K562 (cell line): ENCODE data around the gene CCM2. TPM values are rescaled to one million over a fixed set of nuclear protein-coding genes. Genes with fewer than 3 reads are reported as not detected.
A peak's percentile ranks its signal among the peaks of the same experiment; 100 is the strongest.

ENCODE experiments used
- ATF7 ChIP-seq: fragments of 450-650 bp; IDR thresholded peaks from 2 replicates; pipeline ENCODE4 v1.7.1; 2014; ENCODE audit warnings: mild to moderate bottlenecking, moderate library complexity
- E2F8 ChIP-seq: fragments of 450-650 bp; IDR thresholded peaks from 2 replicates; pipeline ENCODE4 v1.7.1; 2018; ENCODE audit warnings: mild to moderate bottlenecking, low read depth; ENCODE audit not compliant: partially characterized antibody
- ETV5 ChIP-seq: sonication (generic); formaldehyde crosslinking; IDR thresholded peaks from 2 replicates; pipeline ENCODE4 v1.4.0; 2020; ENCODE audit warnings: low read depth, mild to moderate bottlenecking, missing genetic modification reagents
- NCOA1 ChIP-seq: fragments of 450-650 bp; IDR thresholded peaks from 2 replicates; pipeline ENCODE4 v1.6.1; 2016; ENCODE audit warnings: low read depth
- NFIC ChIP-seq: fragments of 450-650 bp; IDR thresholded peaks from 2 replicates; pipeline ENCODE4 v1.6.1; 2017; ENCODE audit warnings: mild to moderate bottlenecking, inconsistent platforms
- NONO ChIP-seq, 2 experiments: fragments of 200-400 bp in 1 of 2; fragments of 450-650 bp in 1 of 2; formaldehyde crosslinking in 1 of 2; IDR thresholded peaks; 2 replicates each; pipeline ENCODE4 v1.6.1; 2017; ENCODE audit warnings: low read depth in 2 of 2, mild to moderate bottlenecking in 2 of 2, moderate library complexity in 2 of 2, low read length in 1 of 2
- RBM39 ChIP-seq: fragments of 200-400 bp; formaldehyde crosslinking; optimal IDR thresholded peaks from 2 replicates; pipeline ENCODE3; 2018; ENCODE audit warnings: low read depth, low read length
- RUNX1 ChIP-seq: sonication (generic); IDR thresholded peaks from 2 replicates; pipeline ENCODE4 v1.6.1; 2016; ENCODE audit warnings: antibody characterized with exemption, low read depth
- SRSF7 ChIP-seq: fragments of 200-400 bp; formaldehyde crosslinking; optimal IDR thresholded peaks from 2 replicates; pipeline ENCODE3; 2017; ENCODE audit warnings: mild to moderate bottlenecking, low read depth, low read length
- STAG1 ChIP-seq: sonication (generic); formaldehyde crosslinking; IDR thresholded peaks from 2 replicates; pipeline ENCODE4 v1.5.0; 2020; ENCODE audit warnings: missing genetic modification reagents, borderline replicate concordance
- SUPT5H ChIP-seq: fragments of 450-650 bp; IDR thresholded peaks from 2 replicates; pipeline ENCODE4 v1.6.1; 2016
- VEZF1 ChIP-seq: fragments of 200-800 bp; sonication (Bioruptor generic); IDR thresholded peaks from 2 replicates; pipeline ENCODE4 v1.6.1; 2017; ENCODE audit warnings: missing genetic modification characterization, missing compliant biosample characterization
- ZBTB7A ChIP-seq: IDR thresholded peaks from 2 replicates; pipeline ENCODE4 v1.6.1; 2011; ENCODE audit warnings: low read depth, mild to moderate bottlenecking, low read length, moderate library complexity, borderline replicate concordance; ENCODE audit not compliant: control insufficient read depth
- ZNF133 ChIP-seq: fragments of 250-450 bp; sonication (Bioruptor Pico); IDR thresholded peaks from 2 replicates; pipeline ENCODE4 v1.4.0; 2020; ENCODE audit warnings: mild to moderate bottlenecking
- ZNF551 ChIP-seq: fragments of 250-450 bp; sonication (Bioruptor Pico); IDR thresholded peaks from 2 replicates; pipeline ENCODE4 v1.5.0; 2021; ENCODE audit warnings: mild to moderate bottlenecking, moderate library complexity
- ZNF785 ChIP-seq: fragments of 250-450 bp; sonication (Bioruptor Pico); IDR thresholded peaks from 2 replicates; pipeline ENCODE4 v1.4.0; 2020; ENCODE audit warnings: mild to moderate bottlenecking
- polyA plus RNA-seq, 8 experiments: library from polyadenylated mRNA; depleted of rRNA in 4 of 8; stranded (reverse) in 5 of 8; unstranded in 3 of 8; fragments of >200 nt; fragmentation: Nextera tagmentation in 2 of 8; fragmentation: Illumina TruSeq in 1 of 8; extraction: Ambion mirVana in 2 of 8; extraction: Trizol in 1 of 8; gene quantifications; 2 replicates each; pipeline versions ENCODE4 v1.2.1 to v1.2.3, GENCODE V29; 2011 to 2014; ENCODE audit warnings: inconsistent platforms in 1 of 8, missing spikeins in 1 of 8
- total RNA-seq, 7 experiments: library from RNA; depleted of rRNA in 6 of 7; stranded (reverse); fragments of >200 nt in 6 of 7; fragmentation: Illumina TruSeq in 2 of 7; extraction: Trizol in 2 of 7; gene quantifications; 2 replicates each; pipeline versions ENCODE4 v1.2.1 to v1.2.3, GENCODE V29; 2011 to 2021; ENCODE audit warnings: low replicate concordance in 1 of 7

Gene CCM2
- total and polyA plus RNA-seq, 9 of the 15 experiments (the other 6 are each of a cell fraction or from before 2014, with no cell fraction given) = 0.41 to 38.6 (median 25.9) TPM

GRCh38 chr7:45078125-45078681 lies 78.2 kb downstream of the CCM2 start (continued):
- TF ChIP-seq E2F8 = no peak
- TF ChIP-seq ZNF551 = no peak
- no peak for TF ChIP-seq RUNX1
- TF ChIP-seq ATF7 = no peak
- TF ChIP-seq NFIC = 0 out of 2 replicates have a peak, but pooled peaks have one; percentile 16
- peak; percentile 32; the same call in 1 of the 2 replicates for TF ChIP-seq STAG1 (CRISPR knock-in tag)
- no peak for TF ChIP-seq NCOA1
- TF ChIP-seq ETV5 (CRISPR knock-in tag) = no peak
- no peak for TF ChIP-seq NONO (IDR thresholded peaks at IDR 0.05; ENCODE audit: low read depth in 2 of 2, low read length in 1 of 2)
- TF ChIP-seq VEZF1 (CRISPR knock-in tag) = no peak
- no peak for TF ChIP-seq ZBTB7A
- no peak for TF ChIP-seq SRSF7
- TF ChIP-seq ZNF133 (CRISPR knock-in tag) = no peak
- no peak for TF ChIP-seq RBM39
- peak; percentile 73 for TF ChIP-seq SUPT5H
- TF ChIP-seq ZNF785 (CRISPR knock-in tag) = no peak
